ENCODE results near the gene MBD4.

MBD4 gene

DNA sequence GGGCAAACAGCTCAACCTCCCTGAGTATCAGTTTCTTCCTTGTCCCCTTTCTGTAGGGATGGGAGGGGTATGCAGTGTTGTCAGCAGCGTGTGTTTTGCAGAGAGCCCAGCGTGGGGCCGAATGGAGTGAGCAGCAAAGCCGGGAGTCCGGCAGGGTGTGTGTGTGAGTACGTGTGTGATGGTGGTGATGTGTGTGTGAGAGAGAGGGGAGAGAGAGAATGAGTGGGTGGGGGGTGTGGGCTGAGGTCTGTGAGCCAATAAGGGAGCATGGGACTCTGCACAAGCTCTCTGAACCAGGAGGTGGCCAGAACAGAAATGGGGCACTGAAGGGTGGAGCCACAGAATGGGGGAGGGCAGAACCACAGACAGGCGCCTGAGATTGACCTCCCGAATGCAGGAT, 44.1 kb upstream of the MBD4 start:
- no peak for TF ChIP-seq NFIC (IDR thresholded peaks at IDR 0.05)
- no peak for TF ChIP-seq TAF1 (IDR thresholded peaks at IDR 0.05; ENCODE audit: low read depth)
- no peak for TF ChIP-seq CREB1 (IDR thresholded peaks at IDR 0.05; ENCODE audit: low read depth)
- TF ChIP-seq ZBTB7A (IDR thresholded peaks at IDR 0.05; ENCODE audit: low read depth), result no peak
- no peak for TF ChIP-seq RAD21 (IDR thresholded peaks at IDR 0.05; ENCODE audit: low read depth)
- TF ChIP-seq, protein P1, sequence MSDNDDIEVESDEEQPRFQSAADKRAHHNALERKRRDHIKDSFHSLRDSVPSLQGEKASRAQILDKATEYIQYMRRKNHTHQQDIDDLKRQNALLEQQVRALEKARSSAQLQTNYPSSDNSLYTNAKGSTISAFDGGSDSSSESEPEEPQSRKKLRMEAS (IDR thresholded peaks at IDR 0.05), result no peak
- TF ChIP-seq CEBPB (IDR thresholded peaks at IDR 0.05), result no peak
- TF ChIP-seq EP300 (IDR thresholded peaks at IDR 0.05; ENCODE audit: borderline replicate concordance), result no peak
- TF ChIP-seq, protein P2, sequence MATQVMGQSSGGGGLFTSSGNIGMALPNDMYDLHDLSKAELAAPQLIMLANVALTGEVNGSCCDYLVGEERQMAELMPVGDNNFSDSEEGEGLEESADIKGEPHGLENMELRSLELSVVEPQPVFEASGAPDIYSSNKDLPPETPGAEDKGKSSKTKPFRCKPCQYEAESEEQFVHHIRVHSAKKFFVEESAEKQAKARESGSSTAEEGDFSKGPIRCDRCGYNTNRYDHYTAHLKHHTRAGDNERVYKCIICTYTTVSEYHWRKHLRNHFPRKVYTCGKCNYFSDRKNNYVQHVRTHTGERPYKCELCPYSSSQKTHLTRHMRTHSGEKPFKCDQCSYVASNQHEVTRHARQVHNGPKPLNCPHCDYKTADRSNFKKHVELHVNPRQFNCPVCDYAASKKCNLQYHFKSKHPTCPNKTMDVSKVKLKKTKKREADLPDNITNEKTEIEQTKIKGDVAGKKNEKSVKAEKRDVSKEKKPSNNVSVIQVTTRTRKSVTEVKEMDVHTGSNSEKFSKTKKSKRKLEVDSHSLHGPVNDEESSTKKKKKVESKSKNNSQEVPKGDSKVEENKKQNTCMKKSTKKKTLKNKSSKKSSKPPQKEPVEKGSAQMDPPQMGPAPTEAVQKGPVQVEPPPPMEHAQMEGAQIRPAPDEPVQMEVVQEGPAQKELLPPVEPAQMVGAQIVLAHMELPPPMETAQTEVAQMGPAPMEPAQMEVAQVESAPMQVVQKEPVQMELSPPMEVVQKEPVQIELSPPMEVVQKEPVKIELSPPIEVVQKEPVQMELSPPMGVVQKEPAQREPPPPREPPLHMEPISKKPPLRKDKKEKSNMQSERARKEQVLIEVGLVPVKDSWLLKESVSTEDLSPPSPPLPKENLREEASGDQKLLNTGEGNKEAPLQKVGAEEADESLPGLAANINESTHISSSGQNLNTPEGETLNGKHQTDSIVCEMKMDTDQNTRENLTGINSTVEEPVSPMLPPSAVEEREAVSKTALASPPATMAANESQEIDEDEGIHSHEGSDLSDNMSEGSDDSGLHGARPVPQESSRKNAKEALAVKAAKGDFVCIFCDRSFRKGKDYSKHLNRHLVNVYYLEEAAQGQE (IDR thresholded peaks at IDR 0.05; ENCODE audit: low read depth), result no peak
- no peak for TF ChIP-seq FOXM1 (IDR thresholded peaks at IDR 0.05; ENCODE audit: borderline replicate concordance, low read depth)
- TF ChIP-seq, protein P3, sequence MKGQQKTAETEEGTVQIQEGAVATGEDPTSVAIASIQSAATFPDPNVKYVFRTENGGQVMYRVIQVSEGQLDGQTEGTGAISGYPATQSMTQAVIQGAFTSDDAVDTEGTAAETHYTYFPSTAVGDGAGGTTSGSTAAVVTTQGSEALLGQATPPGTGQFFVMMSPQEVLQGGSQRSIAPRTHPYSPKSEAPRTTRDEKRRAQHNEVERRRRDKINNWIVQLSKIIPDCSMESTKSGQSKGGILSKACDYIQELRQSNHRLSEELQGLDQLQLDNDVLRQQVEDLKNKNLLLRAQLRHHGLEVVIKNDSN (IDR thresholded peaks at IDR 0.05), result no peak

DNA sequence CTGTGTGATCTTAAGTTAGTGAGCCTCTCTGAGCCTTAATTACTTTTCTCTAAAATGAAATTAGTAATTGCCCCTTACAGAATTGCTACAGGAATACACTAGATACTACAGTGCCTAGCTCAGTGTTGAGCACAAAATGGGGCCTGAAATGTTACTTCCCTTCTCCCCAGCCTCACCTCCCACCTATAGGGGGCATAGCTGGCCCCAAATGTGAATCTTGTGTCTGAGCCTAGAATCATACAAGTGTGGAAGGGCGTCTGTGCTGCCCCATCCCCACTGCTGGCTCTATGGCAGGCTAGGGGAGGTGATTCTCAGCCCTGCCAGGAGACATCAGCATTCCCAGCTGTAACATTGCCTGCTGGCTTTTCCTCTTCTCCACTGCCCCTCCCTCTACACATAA, 43.0 kb upstream of the MBD4 start:
- no peak for TF ChIP-seq RAD21 (IDR thresholded peaks at IDR 0.05; ENCODE audit: low read depth)
- TF ChIP-seq, protein P1 (IDR thresholded peaks at IDR 0.05), result no peak

DNA sequence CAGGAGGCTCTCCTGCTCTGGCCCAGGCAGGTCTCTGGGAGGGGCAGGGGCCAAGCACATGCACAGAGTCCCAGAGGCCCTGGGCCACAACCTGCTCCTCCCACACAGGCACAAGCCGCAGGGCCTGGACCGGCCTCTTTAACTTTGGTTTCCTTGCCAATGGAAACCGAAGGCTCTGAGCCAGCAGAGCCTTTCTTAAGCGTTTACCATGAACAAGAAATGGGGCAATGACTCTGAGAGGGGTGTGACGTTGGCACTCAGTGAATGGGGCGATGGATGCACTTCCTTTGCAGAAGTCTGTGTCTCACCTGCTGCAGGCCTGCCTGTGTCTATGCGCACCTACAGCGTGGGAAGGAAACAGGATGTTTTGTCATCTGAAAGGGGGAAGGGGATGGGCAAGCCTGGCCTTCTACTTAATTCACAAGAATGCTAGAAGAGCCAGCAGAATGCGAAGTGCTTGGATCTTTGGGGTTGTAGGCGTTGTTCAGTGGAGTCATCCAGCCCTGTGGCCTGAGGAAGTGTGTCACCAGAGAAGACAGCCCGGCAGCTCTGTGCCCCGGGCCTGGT, 42.1 kb upstream of the MBD4 start:
- TF ChIP-seq, protein P3 (IDR thresholded peaks at IDR 0.05), result no peak
- TF ChIP-seq RAD21 (IDR thresholded peaks at IDR 0.05; ENCODE audit: low read depth) (no peak), CEBPB (IDR thresholded peaks at IDR 0.05) (no peak), TAF1 (IDR thresholded peaks at IDR 0.05; ENCODE audit: low read depth) (no peak), EGR1 (IDR thresholded peaks at IDR 0.05) (no peak), ZBTB7A (IDR thresholded peaks at IDR 0.05; ENCODE audit: low read depth) (no peak), EP300 (IDR thresholded peaks at IDR 0.05; ENCODE audit: borderline replicate concordance) (no peak), TCF12 (IDR thresholded peaks at IDR 0.05; ENCODE audit: low read depth) (no peak), NFIC (IDR thresholded peaks at IDR 0.05) (no peak)
- TF ChIP-seq, protein P1 (IDR thresholded peaks at IDR 0.05), result no peak

DNA sequence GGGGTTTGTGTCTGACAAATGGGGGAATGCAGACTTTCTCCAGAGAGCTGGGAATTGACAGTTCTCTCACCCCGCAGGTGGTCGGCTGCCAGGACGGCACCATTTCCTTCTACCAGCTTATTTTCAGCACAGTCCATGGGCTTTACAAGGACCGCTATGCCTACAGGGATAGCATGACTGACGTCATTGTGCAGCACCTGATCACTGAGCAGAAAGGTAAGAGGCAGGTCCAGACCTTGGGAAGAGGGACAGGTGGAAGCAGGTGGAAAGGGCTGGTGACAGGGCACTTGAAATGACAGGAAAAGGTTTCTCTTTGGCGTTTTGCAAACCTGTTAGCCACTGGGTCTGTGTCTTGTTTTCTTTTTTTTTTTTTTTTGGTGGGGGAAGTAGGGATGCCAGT, 36.8 kb upstream of the MBD4 start:
- TF ChIP-seq EGR1 (IDR thresholded peaks at IDR 0.05), result no peak
- TF ChIP-seq TEAD4 (IDR thresholded peaks at IDR 0.05), result no peak
- no peak for TF ChIP-seq CREB1 (IDR thresholded peaks at IDR 0.05; ENCODE audit: low read depth)
- TF ChIP-seq, protein P3 (IDR thresholded peaks at IDR 0.05), result no peak
- no peak for TF ChIP-seq ZBTB7A (IDR thresholded peaks at IDR 0.05; ENCODE audit: low read depth)
- TF ChIP-seq NFIC (IDR thresholded peaks at IDR 0.05), result no peak
- TF ChIP-seq EP300 (IDR thresholded peaks at IDR 0.05; ENCODE audit: borderline replicate concordance), result no peak
- TF ChIP-seq TCF12 (IDR thresholded peaks at IDR 0.05; ENCODE audit: low read depth), result no peak

DNA sequence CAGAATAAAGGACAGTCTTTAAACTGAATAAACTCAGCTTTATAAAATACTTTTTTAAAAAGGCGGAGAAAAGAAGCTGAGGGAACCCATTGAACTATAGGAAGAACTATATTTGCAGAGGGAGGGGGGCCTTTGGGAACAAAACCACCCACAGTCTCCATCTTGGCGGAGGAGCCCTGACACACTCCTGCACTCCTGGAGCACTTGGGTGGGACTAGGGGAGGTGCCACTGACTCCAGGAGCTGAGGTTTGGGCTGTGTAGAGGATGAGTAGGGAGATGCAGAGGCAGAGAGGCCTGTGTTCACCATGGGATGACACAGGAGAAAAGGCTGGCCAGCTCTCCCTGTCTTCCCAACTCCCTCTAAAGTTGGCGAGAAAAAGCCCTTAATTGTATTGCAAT, 36.1 kb upstream of the MBD4 start:
- TF ChIP-seq CEBPB (IDR thresholded peaks at IDR 0.05), result no peak
- TF ChIP-seq YY1 (IDR thresholded peaks at IDR 0.05; ENCODE audit: low read depth), result no peak
- TF ChIP-seq RAD21 (IDR thresholded peaks at IDR 0.05; ENCODE audit: low read depth), result no peak
- TF ChIP-seq, protein P3 (IDR thresholded peaks at IDR 0.05), result no peak
- TF ChIP-seq, protein P2 (IDR thresholded peaks at IDR 0.05; ENCODE audit: low read depth), result no peak
- TF ChIP-seq ZBTB7A (IDR thresholded peaks at IDR 0.05; ENCODE audit: low read depth), result no peak
- no peak for TF ChIP-seq EP300 (IDR thresholded peaks at IDR 0.05; ENCODE audit: borderline replicate concordance)
- no peak for TF ChIP-seq TAF1 (IDR thresholded peaks at IDR 0.05; ENCODE audit: low read depth)
- TF ChIP-seq TCF12 (IDR thresholded peaks at IDR 0.05; ENCODE audit: low read depth), result no peak
- no peak for TF ChIP-seq TEAD4 (IDR thresholded peaks at IDR 0.05)
